Neural progenitor cell (in vitro differentiated cells): ENCODE data around the gene PHKA2. TPM values are rescaled to one million over a fixed set of nuclear protein-coding genes. Genes with fewer than 3 reads are reported as not detected.

Experiments used
- DNase-seq: peaks from one replicate; pipeline ENCODE4 v3.0.0-alpha.2; 2016; ENCODE audit warnings: low spot score
- H2AFZ ChIP-seq: fragments of 200-600 bp; sonication (generic); replicated peaks from 2 replicates; pipeline ENCODE4 v1.6.1; 2016; ENCODE audit warnings: antibody characterized with exemption
- H3F3A ChIP-seq: fragments of 200-600 bp; sonication (generic); 2 replicates; pipeline ENCODE4 v1.6.1; 2016; ENCODE audit warnings: antibody characterized with exemption, low read depth
- H3K27ac ChIP-seq: fragments of 200-600 bp; sonication (generic); 2 replicates; pipeline ENCODE4 v1.5.1; 2016; ENCODE audit warnings: mild to moderate bottlenecking
- H3K27me3 ChIP-seq: fragments of 200-600 bp; sonication (generic); 2 replicates; pipeline ENCODE4 v1.6.1; 2016; ENCODE audit warnings: mild to moderate bottlenecking, moderate library complexity
- H3K36me3 ChIP-seq: fragments of 200-600 bp; sonication (generic); 2 replicates; pipeline ENCODE4 v1.5.1; 2016
- H3K4me1 ChIP-seq: fragments of 200-600 bp; sonication (generic); 2 replicates; pipeline ENCODE4 v1.6.1; 2016; ENCODE audit warnings: mixed run types
- H3K4me2 ChIP-seq: fragments of 200-600 bp; sonication (generic); 2 replicates; pipeline ENCODE4 v1.6.1; 2016
- H3K4me3 ChIP-seq: fragments of 200-600 bp; sonication (generic); 2 replicates; pipeline ENCODE4 v1.5.1; 2016
- H3K79me2 ChIP-seq: fragments of 200-600 bp; sonication (generic); 2 replicates; pipeline ENCODE4 v1.6.1; 2016; ENCODE audit warnings: low read depth
- H3K9ac ChIP-seq: fragments of 200-600 bp; sonication (generic); 2 replicates; pipeline ENCODE4 v1.6.1; 2016
- H3K9me3 ChIP-seq: fragments of 200-600 bp; sonication (generic); 2 replicates; pipeline ENCODE4 v1.5.1; 2016; ENCODE audit warnings: low read depth
- H4K20me1 ChIP-seq: fragments of 200-600 bp; sonication (generic); 2 replicates; pipeline ENCODE4 v1.6.1; 2016; ENCODE audit warnings: low read depth
- H3K27ac Mint-ChIP-seq: 3 replicates; pipeline ENCODE4 v1.8.0; 2021; ENCODE audit warnings: mixed read lengths
- H3K27me3 Mint-ChIP-seq: 2 replicates; pipeline ENCODE4 v1.8.0; 2022; ENCODE audit warnings: low read depth, mild to moderate bottlenecking, inconsistent platforms, moderate library complexity, mixed read lengths; ENCODE audit not compliant: insufficient read depth
- H3K36me3 Mint-ChIP-seq: 3 replicates; pipeline ENCODE4 v1.8.0; 2021; ENCODE audit warnings: mixed read lengths
- H3K4me1 Mint-ChIP-seq: 3 replicates; pipeline ENCODE4 v1.8.0; 2021; ENCODE audit warnings: mixed read lengths
- H3K4me3 Mint-ChIP-seq: 3 replicates; pipeline ENCODE4 v1.8.0; 2021; ENCODE audit warnings: mild to moderate bottlenecking, moderate library complexity, mixed read lengths
- H3K9me3 Mint-ChIP-seq: 3 replicates; pipeline ENCODE4 v1.8.0; 2020; ENCODE audit warnings: mixed read lengths
- EZH2 ChIP-seq: fragments of 200-600 bp; sonication (generic); IDR thresholded peaks from 2 replicates; pipeline ENCODE4 v1.6.1; 2017; ENCODE audit warnings: antibody characterized with exemption, mild to moderate bottlenecking, moderate library complexity
- EZH2phosphoT487 ChIP-seq: fragments of 200-600 bp; sonication (generic); IDR thresholded peaks from 2 replicates; pipeline ENCODE4 v1.6.1; 2017; ENCODE audit warnings: antibody characterized with exemption
- total RNA-seq: library from RNA; depleted of rRNA; stranded (reverse); fragments of >200 nt; gene quantifications from 2 replicates; pipeline ENCODE4 v1.2.3, GENCODE V29; 2015; ENCODE audit warnings: low replicate concordance
- TF ChIP-seq, protein P1 (sequence below): fragments of 200-600 bp; sonication (generic); IDR thresholded peaks from 2 replicates; pipeline ENCODE4 v1.5.1; 2017; ENCODE audit warnings: antibody characterized with exemption, mild to moderate bottlenecking

The PHKA2 gene
- total RNA-seq, 1 donor from 2014 or later: 18.2 TPM

DNA sequence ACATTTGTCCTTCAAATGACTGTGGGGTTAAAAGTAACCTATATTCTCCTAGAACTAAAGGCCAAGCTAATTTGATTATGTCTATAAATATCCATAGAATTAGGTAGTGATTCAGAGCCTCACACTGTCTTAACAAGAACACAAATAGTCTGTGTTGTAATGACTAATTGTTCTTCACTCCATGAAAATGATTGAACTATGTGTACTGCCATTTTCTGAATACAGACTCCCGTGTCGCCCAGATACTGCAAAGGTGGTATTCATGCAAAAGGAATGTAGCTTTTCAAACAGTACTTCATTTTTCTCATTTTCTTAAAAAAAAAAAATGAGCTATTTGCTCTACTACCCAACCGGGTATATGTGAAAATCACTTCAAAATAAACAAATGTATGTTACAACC, 11.3 kb upstream of the PHKA2 start:
- TF ChIP-seq EZH2phosphoT487: no peak
- no peak for TF ChIP-seq EZH2
- TF ChIP-seq, protein P1, sequence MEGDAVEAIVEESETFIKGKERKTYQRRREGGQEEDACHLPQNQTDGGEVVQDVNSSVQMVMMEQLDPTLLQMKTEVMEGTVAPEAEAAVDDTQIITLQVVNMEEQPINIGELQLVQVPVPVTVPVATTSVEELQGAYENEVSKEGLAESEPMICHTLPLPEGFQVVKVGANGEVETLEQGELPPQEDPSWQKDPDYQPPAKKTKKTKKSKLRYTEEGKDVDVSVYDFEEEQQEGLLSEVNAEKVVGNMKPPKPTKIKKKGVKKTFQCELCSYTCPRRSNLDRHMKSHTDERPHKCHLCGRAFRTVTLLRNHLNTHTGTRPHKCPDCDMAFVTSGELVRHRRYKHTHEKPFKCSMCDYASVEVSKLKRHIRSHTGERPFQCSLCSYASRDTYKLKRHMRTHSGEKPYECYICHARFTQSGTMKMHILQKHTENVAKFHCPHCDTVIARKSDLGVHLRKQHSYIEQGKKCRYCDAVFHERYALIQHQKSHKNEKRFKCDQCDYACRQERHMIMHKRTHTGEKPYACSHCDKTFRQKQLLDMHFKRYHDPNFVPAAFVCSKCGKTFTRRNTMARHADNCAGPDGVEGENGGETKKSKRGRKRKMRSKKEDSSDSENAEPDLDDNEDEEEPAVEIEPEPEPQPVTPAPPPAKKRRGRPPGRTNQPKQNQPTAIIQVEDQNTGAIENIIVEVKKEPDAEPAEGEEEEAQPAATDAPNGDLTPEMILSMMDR: no peak
- no peaks in the 10 kb centered on the region for H3K36me3 ChIP-seq
- no peak overlapping the region for H3K4me3 Mint-ChIP-seq
- no peaks in the 10 kb centered on the region for H3K27me3 ChIP-seq
- H3K9ac ChIP-seq: no peak overlapping the region
- H3K27ac Mint-ChIP-seq: no peak overlapping the region
- no peaks in the 10 kb centered on the region for H3K27me3 Mint-ChIP-seq
- no peaks in the 10 kb centered on the region for H3K79me2 ChIP-seq
- H3K4me1 ChIP-seq: peaks cover 4% of the 10 kb centered on the region
- no peak overlapping the region for H2AFZ ChIP-seq
- no peaks in the 10 kb centered on the region for H3K9me3 ChIP-seq
- DNase-seq: no peak
- no peak overlapping the region for H3K4me2 ChIP-seq
- no peaks in the 10 kb centered on the region for H3K9me3 Mint-ChIP-seq
- no peak overlapping the region for H3K4me3 ChIP-seq
- no peaks in the 10 kb centered on the region for H4K20me1 ChIP-seq
- no peak overlapping the region for H3K27ac ChIP-seq
- H3K4me1 Mint-ChIP-seq: peaks cover 5% of the 10 kb centered on the region
- H3K36me3 Mint-ChIP-seq: no peaks in the 10 kb centered on the region
- H3F3A ChIP-seq: peaks cover 16% of the 10 kb centered on the region

DNA sequence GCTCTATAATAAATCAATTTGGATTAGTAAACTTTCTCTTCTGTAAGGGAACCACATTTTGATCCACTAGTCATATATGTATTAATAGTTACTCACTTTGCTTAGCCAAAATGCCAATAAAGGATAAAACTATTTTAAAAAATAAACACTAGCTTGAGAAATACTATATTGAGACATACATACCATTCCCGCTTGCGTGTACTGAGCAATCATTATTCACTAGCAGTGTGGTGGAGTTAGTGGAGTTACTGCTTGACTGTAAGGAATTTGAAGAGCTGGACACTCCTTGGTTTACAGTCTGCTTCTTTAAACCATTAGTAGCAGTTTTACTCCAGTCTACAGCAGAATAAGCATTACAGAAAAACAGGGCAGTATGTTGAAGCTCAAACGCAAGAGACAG, 10.8 kb upstream of the PHKA2 start:
- H3K27ac ChIP-seq: no peak overlapping the region
- H3K9me3 ChIP-seq: no peaks in the 10 kb centered on the region
- Mint-ChIP-seq H3K4me3 (no peak overlapping the region), H3K27ac (no peak overlapping the region), H3K4me1 (peaks cover 5% of the 10 kb centered on the region), H3K27me3 (no peaks in the 10 kb centered on the region), H3K9me3 (no peaks in the 10 kb centered on the region), H3K36me3 (no peaks in the 10 kb centered on the region)
- H3K36me3 ChIP-seq: no peaks in the 10 kb centered on the region
- no peak overlapping the region for H3K4me2 ChIP-seq
- no peak overlapping the region for H2AFZ ChIP-seq
- no peak for DNase-seq
- H3K4me3 ChIP-seq: no peak overlapping the region
- H3K79me2 ChIP-seq: no peaks in the 10 kb centered on the region
- no peaks in the 10 kb centered on the region for H4K20me1 ChIP-seq
- peaks cover 16% of the 10 kb centered on the region for H3F3A ChIP-seq
- H3K9ac ChIP-seq: no peak overlapping the region
- no peaks in the 10 kb centered on the region for H3K27me3 ChIP-seq
- TF ChIP-seq EZH2 (no peak), EZH2phosphoT487 (no peak)
- TF ChIP-seq, protein P1: no peak
- peaks cover 4% of the 10 kb centered on the region for H3K4me1 ChIP-seq

DNA sequence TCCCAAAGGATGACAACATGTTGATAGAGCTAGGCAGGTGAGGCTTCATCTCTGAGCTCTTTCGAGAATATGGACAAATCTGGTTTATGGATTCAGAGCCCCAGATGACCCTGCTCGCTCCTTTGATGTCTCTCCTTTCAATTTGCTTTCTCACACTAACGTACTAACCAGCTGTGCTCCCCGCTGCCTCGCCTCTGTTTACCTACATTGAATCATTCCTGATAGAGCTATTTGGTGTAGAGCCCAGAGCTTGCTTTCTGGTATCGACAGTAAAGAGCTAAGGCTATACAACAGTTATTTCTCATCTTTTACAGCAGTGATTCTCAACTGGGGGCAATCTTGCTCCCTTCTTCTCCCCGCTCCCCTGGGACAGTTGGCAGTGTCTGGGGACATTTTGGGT, 8.9 kb upstream of the PHKA2 start:
- H3K36me3 ChIP-seq: no peaks in the 10 kb centered on the region
- peaks cover 4% of the 10 kb centered on the region for H3K4me1 ChIP-seq
- TF ChIP-seq EZH2 (no peak), EZH2phosphoT487 (no peak)
- TF ChIP-seq, protein P1: no peak
- no peak overlapping the region for H3K4me3 ChIP-seq
- no peaks in the 10 kb centered on the region for H4K20me1 ChIP-seq
- no peaks in the 10 kb centered on the region for H3K27me3 ChIP-seq
- H3K27ac ChIP-seq: no peak overlapping the region
- Mint-ChIP-seq H3K27me3 (no peaks in the 10 kb centered on the region), H3K4me1 (peaks cover 2% of the 10 kb centered on the region), H3K4me3 (no peak overlapping the region), H3K9me3 (no peaks in the 10 kb centered on the region), H3K27ac (no peak overlapping the region), H3K36me3 (no peaks in the 10 kb centered on the region)
- no peak for DNase-seq
- no peak overlapping the region for H3K9ac ChIP-seq
- no peaks in the 10 kb centered on the region for H3K79me2 ChIP-seq
- peaks cover 7% of the 10 kb centered on the region for H3F3A ChIP-seq
- H3K4me2 ChIP-seq: no peak overlapping the region
- H3K9me3 ChIP-seq: no peaks in the 10 kb centered on the region
- no peak overlapping the region for H2AFZ ChIP-seq

DNA sequence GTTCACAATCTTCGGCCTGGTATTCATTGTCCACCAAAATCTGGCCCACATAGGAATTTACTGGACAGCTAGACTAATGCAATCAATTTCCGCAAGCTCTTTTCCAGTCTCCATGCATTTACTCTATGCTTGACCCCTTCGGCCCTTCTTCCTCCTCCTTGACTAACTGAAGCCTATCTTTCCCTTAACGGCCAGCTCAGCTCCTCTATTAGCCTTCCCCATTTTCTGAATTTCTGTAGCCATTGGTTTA, 1.2 kb upstream of the PHKA2 start:
- TF ChIP-seq EZH2 (no peak), EZH2phosphoT487 (no peak)
- TF ChIP-seq, protein P1: no peak
- H3K79me2 ChIP-seq: peaks cover 20% of the 10 kb centered on the region
- H3K4me3 ChIP-seq: peak overlapping the region; percentile 77
- Mint-ChIP-seq H3K4me3 (peak overlapping the region; percentile 88), H3K9me3 (peaks cover 2% of the 10 kb centered on the region), H3K4me1 (peaks cover 4% of the 10 kb centered on the region), H3K27ac (peak overlapping the region; percentile 40), H3K27me3 (no peaks in the 10 kb centered on the region), H3K36me3 (no peaks in the 10 kb centered on the region)
- H3K4me1 ChIP-seq: no peaks in the 10 kb centered on the region
- no peak overlapping the region for H3K27ac ChIP-seq
- H3K4me2 ChIP-seq: peak overlapping the region; percentile 77
- DNase-seq: no peak
- no peak overlapping the region for H3K9ac ChIP-seq
- H3F3A ChIP-seq: no peaks in the 10 kb centered on the region
- no peaks in the 10 kb centered on the region for H3K27me3 ChIP-seq
- peaks cover 3% of the 10 kb centered on the region for H4K20me1 ChIP-seq
- H3K9me3 ChIP-seq: no peaks in the 10 kb centered on the region
- H2AFZ ChIP-seq: peak overlapping the region; percentile 54
- no peaks in the 10 kb centered on the region for H3K36me3 ChIP-seq
